Putamen (tissue), 1 donor: ENCODE results near the gene ZNF57.
A peak's percentile ranks its signal among the peaks of the same experiment; 100 is the strongest.
"Not testable (repeated sequence)": the region's sequence is repeated elsewhere in the genome, so short reads cannot be mapped to it uniquely, and the experiment has no call there.

ENCODE experiments used
- DNase-seq: peaks from one replicate; pipeline ENCODE4 v3.0.0-alpha.2; 2016; ENCODE audit warnings: low spot score

ZNF57 gene

DNA sequence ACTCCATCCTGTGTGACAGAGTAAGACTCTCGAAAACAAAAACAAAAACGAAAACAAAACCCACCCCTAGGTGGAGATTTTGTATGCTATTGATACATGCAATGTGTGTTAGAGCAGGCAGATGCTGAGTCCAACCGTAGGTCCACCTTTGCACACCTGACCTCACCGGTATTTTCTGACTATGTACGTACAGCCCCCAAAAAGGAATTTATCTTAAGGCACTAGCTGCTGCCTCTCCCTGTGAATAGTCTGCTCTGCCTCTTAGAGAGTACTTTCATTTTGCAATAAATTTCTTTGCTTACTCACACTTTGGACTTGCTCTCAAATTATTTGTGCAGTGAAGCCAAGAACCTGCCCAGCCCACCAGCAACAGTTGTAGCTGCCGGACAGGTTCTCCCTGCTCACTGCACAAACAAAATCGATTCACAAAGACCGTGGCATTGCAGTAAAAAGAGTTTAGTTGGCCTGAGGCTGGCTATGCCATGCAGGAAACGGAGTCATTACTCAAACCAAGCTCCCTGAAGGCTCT, 52.3 kb downstream of the ZNF57 start:
- no peak for DNase-seq

DNA sequence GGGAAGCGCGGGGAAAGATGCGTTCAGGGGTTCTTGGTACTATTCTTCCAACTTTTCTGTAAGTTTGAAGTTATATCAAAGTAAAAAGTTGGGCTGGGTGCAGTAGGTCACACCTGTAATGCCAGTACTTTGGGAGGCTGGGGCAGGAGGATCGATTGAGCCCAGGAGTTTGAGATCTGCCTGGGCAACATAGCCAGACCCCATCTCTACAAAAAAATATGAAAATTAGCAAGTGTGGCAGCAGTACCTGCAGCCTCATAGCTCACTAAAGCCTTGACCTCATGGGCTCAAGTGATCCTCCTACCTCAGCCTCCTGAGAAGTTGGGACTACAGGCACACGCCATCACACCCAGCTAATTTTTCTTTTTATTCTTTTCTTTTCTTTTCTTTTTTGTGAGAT, 56.4 kb downstream of the ZNF57 start:
- no peak for DNase-seq

DNA sequence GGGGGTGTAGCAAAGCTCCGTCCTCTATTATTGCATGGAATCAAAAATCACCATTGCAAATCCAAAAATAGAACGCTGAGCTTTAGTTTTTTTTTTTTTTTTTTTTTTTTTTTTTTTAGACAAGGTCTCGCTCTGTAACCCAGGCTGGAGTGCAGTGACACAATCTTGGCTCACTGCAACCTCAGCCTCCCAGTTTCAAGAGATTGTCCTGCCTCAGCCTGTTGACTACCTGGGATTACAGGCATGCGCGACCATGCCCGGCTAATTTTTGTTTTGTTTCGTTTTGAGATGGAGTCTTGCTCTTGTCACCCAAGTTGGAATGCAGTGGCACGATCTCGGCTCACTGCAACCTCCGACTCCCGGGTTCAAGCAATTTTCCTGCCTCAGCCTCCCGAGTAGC, 59.4 kb downstream of the ZNF57 start:
- DNase-seq: no peak

DNA sequence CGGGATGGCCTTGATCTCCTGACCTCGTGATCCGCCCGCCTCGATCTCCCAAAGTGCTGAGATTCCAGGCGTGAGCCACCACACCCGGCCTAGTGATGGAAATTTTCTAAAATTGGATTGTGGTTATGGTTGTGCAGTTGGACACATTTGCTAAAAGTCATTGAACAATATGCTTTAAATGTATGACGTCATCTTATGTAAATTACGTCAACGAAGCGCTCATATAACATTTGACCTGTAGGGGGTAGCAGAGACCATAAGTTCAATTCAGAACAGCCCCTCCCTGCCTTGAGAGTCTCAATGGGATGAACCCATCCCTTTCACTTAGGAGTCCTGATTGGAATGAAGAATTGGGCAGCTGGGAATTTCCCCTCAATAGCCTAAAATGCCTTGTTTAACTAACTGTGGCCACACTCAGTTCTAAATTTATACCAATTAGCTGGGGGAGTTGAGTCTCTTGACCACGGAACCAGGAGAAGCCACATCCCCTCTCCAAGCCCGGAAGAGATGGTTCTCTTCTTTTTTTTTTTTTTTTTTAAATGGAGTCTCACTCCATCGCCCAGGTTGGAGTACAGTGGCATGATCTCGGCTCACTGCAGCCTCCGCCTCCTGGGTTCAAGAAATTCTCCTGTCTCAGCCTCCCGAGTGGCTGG, 61.4 kb downstream of the ZNF57 start:
- peak; percentile 72 for DNase-seq

DNA sequence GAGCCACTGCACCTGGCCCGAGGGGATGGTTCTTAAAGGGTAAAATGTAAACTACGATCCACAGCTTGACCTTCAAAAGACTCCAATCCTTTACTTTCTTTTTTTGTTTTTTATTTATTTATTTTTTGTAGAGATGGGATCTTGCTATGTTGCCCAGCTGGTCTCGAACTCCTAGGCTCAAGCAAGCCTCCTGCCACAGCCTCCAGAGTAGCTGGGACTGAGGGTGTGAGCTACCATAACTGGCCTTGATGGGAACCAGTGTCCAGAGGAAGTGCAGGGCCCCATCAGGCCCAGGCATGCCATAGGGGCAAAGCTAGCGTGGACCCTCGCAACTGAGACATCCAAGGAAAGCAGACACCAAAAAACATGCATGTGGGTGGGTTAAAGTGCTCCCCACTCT, 62.4 kb downstream of the ZNF57 start:
- no peak for DNase-seq

DNA sequence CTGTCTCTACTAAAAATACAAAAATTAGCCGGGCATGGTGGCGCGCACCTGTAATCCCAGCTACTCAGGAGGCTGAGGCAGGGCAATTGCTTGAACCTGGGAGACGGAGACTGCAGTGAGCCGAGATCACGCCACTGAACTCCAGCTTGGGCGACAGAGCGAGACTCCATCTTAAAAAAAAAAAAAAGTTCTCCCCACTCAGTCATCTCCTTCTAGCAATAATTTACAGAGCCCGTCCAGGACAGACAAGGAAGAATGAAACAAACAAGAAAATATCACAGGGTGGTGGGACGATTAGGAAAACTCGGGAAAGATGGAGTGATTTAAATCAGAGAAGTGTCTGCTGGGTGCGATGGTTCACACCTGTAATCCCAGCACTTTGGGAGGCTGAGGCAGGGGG, 62.9 kb downstream of the ZNF57 start:
- DNase-seq: not testable (repeated sequence)

DNA sequence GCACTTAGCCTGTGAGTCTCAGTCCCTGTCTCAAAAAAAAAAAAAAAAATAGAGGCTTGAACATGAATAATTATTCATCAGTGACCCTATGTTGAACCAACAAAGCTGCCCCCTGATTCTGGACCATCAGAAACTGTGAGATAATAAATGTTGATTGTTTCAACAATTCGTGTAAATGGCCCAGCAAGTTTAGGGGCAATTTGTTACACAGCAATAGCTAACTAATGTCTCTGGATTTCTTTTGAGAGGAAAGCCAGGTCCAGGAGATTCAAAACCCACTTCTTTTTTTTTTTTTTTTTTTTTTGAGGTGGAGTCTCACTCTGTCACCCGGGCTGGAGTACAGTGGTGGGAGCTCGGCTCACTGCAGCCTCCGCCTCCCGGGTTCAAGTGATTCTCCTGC, 64.1 kb downstream of the ZNF57 start:
- no peak for DNase-seq

DNA sequence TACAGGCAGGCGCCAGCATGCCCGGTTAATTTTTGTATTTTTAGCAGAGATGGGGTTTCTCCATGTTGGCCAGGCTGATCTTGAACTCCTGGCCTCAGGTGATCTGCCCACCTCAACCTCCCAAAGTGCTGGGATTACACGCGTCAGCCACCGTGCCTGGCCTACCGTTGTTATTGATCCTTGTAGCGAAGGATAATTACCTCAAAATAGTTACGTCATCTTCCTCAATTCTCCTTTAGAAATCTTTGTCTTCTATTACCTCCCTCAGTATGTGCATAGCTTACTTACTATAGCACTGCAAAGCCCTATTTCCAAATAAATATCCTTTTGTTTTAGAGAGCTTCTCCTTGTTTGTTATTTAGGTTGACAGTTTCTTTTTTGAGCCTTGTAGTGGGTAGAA, 67.2 kb downstream of the ZNF57 start:
- no peak for DNase-seq
